ENCODE results near the gene PRKAR1B.

GRCh38 chr7:776381-776780 is 49.3 kb upstream of the PRKAR1B start:
- TF ChIP-seq CTCF (IDR thresholded peaks at IDR 0.05) (no peak), POLR2A (IDR thresholded peaks at IDR 0.05) (no peak), POLR2AphosphoS5 (IDR thresholded peaks at IDR 0.05) (no peak), EP300 (IDR thresholded peaks at IDR 0.05) (no peak)

All from sigmoid colon (tissue), 4 donors.